Mesothelial cell of epicardium (in vitro differentiated cells): ENCODE results near the gene TBX21. TPM values are rescaled to one million over a fixed set of nuclear protein-coding genes. Genes with fewer than 3 reads are reported as not detected.

Source experiments
- DNase-seq, 2 experiments: peaks; one replicate each; pipeline ENCODE4 v3.0.0; 2021; ENCODE audit warnings: low spot score in 2 of 2; ENCODE audit not compliant: unreplicated experiment in 2 of 2
- H3K27ac Mint-ChIP-seq: 2 replicates; pipeline ENCODE4 v1.8.0; 2021; ENCODE audit warnings: mixed read lengths
- H3K27me3 Mint-ChIP-seq: 2 replicates; pipeline ENCODE4 v1.8.0; 2021; ENCODE audit warnings: low read depth, mixed read lengths
- H3K36me3 Mint-ChIP-seq: 2 replicates; pipeline ENCODE4 v1.8.0; 2021; ENCODE audit warnings: mixed read lengths
- H3K4me1 Mint-ChIP-seq: 2 replicates; pipeline ENCODE4 v1.8.0; 2021; ENCODE audit warnings: mixed read lengths
- H3K4me3 Mint-ChIP-seq: 2 replicates; pipeline ENCODE4 v1.8.0; 2021; ENCODE audit warnings: mild to moderate bottlenecking, moderate library complexity, mixed read lengths
- H3K9me3 Mint-ChIP-seq: 2 replicates; pipeline ENCODE4 v1.8.0; 2021; ENCODE audit warnings: mixed read lengths
- total RNA-seq: library from RNA; stranded (reverse); gene quantifications from 3 replicates; pipeline ENCODE4 v1.2.1, GENCODE V29; 2021
- TF ChIP-seq, protein P1 (sequence below): fragments of 200-600 bp; sonication (generic); IDR thresholded peaks from one replicate; pipeline ENCODE4 v1.5.0; 2021; ENCODE audit warnings: antibody characterized with exemption; ENCODE audit not compliant: unreplicated experiment

TBX21 gene
- total RNA-seq, 1 donor from 2014 or later, result not detected

DNA sequence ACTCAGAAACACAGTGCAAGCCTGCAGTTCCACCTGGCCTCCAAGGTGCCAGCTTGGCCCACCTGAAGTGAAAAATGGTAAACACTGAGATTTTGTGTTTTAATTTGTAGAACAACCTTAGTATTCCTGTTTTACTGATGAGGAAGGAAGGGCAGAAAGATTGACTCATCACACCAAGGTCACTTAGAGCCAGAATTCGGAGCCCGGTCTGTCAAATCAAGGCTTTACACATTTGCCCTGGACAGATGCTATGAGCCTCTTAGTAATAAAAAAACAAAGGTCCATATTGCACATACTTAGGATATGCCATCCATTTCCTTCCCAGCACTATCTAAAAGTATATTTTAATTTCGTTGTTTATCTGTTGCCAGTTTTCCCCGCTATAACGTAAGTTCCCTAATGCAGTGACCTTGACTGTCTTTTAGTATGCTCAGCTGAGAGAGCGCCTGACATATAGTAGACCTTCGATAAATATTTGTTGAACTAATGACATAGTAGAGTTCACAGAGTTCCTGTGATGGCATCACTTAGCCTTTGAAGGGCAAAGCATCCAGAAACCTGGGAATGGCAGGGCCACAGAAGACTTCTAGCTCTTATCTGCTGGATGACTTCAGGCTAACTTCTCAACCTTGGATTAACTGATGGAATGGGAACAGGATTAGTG is 46.2 kb upstream of the TBX21 start:
- no peaks in the 10 kb centered on the region for H3K4me1 Mint-ChIP-seq
- no peaks in the 10 kb centered on the region for H3K9me3 Mint-ChIP-seq
- TF ChIP-seq, protein P1, sequence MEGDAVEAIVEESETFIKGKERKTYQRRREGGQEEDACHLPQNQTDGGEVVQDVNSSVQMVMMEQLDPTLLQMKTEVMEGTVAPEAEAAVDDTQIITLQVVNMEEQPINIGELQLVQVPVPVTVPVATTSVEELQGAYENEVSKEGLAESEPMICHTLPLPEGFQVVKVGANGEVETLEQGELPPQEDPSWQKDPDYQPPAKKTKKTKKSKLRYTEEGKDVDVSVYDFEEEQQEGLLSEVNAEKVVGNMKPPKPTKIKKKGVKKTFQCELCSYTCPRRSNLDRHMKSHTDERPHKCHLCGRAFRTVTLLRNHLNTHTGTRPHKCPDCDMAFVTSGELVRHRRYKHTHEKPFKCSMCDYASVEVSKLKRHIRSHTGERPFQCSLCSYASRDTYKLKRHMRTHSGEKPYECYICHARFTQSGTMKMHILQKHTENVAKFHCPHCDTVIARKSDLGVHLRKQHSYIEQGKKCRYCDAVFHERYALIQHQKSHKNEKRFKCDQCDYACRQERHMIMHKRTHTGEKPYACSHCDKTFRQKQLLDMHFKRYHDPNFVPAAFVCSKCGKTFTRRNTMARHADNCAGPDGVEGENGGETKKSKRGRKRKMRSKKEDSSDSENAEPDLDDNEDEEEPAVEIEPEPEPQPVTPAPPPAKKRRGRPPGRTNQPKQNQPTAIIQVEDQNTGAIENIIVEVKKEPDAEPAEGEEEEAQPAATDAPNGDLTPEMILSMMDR, result no peak
- peak overlapping the region; percentile 14 for H3K27ac Mint-ChIP-seq
- no peak overlapping the region for H3K4me3 Mint-ChIP-seq
- no peaks in the 10 kb centered on the region for H3K27me3 Mint-ChIP-seq
- DNase-seq, result no peak
- peaks cover 29% of the 10 kb centered on the region for H3K36me3 Mint-ChIP-seq

DNA sequence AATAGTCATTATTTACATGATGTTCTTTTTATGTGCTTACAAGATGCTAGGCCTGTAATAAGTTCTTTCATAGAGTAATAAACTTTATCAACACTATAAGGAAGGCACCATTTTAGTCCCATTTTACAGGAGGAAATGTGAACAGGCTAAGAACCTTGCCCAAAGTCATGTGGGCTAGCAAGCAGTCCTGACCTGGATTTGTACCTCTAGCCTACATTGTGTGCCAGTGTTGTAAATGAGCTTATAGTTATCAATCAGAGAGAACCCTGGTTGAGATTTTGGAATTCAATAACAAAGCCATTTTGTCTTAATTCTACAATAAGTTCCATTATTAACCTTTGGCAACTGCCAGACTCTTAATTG is 45.7 kb upstream of the TBX21 start:
- H3K27me3 Mint-ChIP-seq, result no peaks in the 10 kb centered on the region
- DNase-seq, result no peak
- no peaks in the 10 kb centered on the region for H3K9me3 Mint-ChIP-seq
- TF ChIP-seq, protein P1, result no peak
- peak overlapping the region; percentile 14 for H3K27ac Mint-ChIP-seq
- H3K4me1 Mint-ChIP-seq, result no peaks in the 10 kb centered on the region
- no peak overlapping the region for H3K4me3 Mint-ChIP-seq
- H3K36me3 Mint-ChIP-seq, result peaks cover 24% of the 10 kb centered on the region

DNA sequence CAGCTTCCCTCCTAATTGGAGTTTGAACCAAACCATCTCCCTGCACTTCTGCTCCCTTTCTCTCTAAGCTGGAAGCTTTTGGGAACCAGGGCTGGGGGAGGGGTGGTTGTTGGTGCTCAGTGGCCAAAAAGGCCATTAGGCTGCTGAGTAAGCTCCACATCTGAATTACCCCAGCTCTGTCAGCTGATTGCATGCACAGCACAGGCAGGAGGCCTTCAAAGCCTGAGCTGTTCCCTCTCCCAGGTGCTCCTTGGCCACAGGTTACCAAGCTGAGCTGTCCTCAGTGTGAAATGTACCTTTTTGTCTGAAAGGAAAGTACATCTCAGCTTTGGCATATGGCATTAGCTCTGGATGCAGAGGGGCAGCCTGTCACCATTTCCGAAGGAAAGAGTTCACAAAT is 45.3 kb upstream of the TBX21 start:
- DNase-seq, result no peak
- H3K27ac Mint-ChIP-seq, result no peak overlapping the region

DNA sequence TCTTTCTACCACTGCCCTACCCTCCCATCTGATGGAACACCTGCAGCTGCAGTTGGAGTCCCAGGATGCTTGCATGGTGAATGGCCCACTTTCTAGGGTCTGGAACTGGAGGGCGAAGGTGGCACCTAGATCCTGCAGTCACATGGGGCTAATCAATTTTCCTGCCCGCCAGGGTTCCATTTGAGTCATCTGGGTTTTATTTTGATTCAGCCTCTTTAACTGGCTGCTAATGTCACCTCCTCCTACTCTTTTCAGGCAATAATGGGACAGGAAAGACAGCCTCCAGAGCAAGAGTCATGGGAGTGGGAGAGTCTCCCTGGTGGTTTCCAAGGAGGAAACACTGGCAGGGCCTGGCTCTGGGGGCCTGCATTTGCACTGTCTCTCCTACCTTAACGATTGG is 42.9 kb upstream of the TBX21 start:
- peaks cover 3% of the 10 kb centered on the region for H3K36me3 Mint-ChIP-seq
- DNase-seq, result no peak
- no peaks in the 10 kb centered on the region for H3K9me3 Mint-ChIP-seq
- TF ChIP-seq, protein P1, result no peak
- no peaks in the 10 kb centered on the region for H3K27me3 Mint-ChIP-seq
- no peak overlapping the region for H3K27ac Mint-ChIP-seq
- H3K4me3 Mint-ChIP-seq, result no peak overlapping the region
- H3K4me1 Mint-ChIP-seq, result peaks cover 16% of the 10 kb centered on the region

More for the DNA sequence above, 45.3 kb upstream of the TBX21 start:
- Mint-ChIP-seq H3K36me3 (peaks cover 20% of the 10 kb centered on the region), H3K4me1 (peaks cover 4% of the 10 kb centered on the region), H3K27me3 (no peaks in the 10 kb centered on the region), H3K9me3 (no peaks in the 10 kb centered on the region), H3K4me3 (no peak overlapping the region)
- TF ChIP-seq, protein P1, result no peak

DNA sequence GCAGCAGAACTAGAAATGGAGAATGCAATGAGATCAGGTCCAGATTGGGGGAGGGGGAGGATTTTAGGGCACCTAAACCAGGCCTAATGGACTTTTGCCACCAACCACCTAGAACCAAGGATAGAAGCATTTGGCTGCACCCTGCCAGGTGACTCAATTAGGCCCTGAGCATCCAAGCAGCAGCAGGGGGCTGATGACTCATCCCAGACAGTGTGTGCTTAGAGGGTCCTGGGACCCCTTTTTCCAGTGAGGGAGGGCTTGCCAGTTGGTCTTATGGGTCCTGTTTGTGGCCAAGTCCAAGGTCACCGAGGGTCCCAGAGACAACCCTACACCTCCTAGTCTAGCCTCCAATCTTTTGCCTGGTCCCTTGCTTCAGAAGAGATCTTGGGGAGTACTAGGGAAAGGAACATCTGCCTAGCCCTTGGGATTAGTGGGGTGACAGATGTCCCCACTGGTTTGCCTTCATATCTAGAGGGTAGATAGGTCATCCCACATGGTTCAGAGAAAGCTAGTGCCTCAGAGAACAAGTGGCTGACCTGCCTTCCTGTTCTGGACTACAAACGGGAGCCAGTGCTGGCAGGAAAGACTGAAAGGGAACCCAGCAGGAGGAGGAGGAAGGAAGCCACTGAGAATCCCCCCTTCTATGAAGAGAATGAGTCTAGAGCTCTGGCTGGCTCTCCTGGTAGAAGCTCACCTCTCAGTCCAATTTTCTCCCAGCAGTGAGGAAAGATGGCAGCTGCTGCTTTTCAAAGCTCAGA is 40.7 kb upstream of the TBX21 start:
- H3K4me3 Mint-ChIP-seq, result peak overlapping the region; percentile 72
- no peaks in the 10 kb centered on the region for H3K36me3 Mint-ChIP-seq
- peak overlapping the region; percentile 81 for H3K27ac Mint-ChIP-seq
- TF ChIP-seq, protein P1, result no peak
- H3K9me3 Mint-ChIP-seq, result no peaks in the 10 kb centered on the region
- H3K4me1 Mint-ChIP-seq, result peaks cover 21% of the 10 kb centered on the region
- no peak for DNase-seq
- no peaks in the 10 kb centered on the region for H3K27me3 Mint-ChIP-seq
